ENCODE results near the gene VSIR. TPM values are rescaled to one million over a fixed set of nuclear protein-coding genes. Genes with fewer than 3 reads are reported as not detected.
A peak's percentile ranks its signal among the peaks of the same experiment; 100 is the strongest.

The VSIR gene
- polyA plus RNA-seq, 1 of the 3 experiments (the other 2 are of a cell fraction): 11.3 TPM

DNA sequence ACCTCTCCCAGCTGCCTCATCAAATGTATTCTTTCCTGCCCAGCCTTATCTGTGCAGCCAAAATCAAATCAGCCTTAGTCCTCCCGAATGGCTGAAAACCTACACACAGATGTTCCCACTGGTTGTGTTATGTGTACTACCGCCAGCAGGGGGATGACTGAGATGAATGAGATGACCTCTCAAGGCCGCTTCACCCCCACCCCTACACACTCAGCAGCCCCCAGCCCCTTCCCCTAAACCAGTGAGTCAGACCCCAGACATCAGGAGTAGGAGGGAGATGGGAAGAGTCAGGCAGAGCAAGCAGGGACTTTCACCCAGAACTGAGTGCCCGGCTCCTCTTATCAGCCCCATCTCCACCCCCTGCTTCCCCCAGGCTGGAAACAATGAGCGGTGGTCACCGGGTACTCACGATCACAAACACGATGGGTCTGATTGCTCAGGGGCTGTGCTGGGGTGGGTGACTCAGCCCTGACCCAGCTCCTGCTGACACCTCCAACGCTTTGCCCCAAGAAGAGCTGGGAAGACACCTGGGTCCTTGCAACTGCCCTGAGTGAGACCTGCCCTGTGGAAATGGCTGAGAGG is 47.2 kb downstream of the VSIR start (continued):
- TF ChIP-seq, protein P1, sequence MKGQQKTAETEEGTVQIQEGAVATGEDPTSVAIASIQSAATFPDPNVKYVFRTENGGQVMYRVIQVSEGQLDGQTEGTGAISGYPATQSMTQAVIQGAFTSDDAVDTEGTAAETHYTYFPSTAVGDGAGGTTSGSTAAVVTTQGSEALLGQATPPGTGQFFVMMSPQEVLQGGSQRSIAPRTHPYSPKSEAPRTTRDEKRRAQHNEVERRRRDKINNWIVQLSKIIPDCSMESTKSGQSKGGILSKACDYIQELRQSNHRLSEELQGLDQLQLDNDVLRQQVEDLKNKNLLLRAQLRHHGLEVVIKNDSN (IDR thresholded peaks at IDR 0.05; ENCODE audit: borderline replicate concordance, low read depth): no peak
- peak; percentile 4; the same call in 1 of the 2 replicates for TF ChIP-seq MXI1 (IDR thresholded peaks at IDR 0.05; ENCODE audit: low read depth, low read length)
- no peak for TF ChIP-seq TAF1 (IDR thresholded peaks at IDR 0.05; ENCODE audit: borderline replicate concordance, low read depth, low read length)
- no peak for TF ChIP-seq MEF2A (IDR thresholded peaks at IDR 0.05; ENCODE audit: borderline replicate concordance, low read depth)
- no peak for TF ChIP-seq RXRA (IDR thresholded peaks at IDR 0.05; ENCODE audit: borderline replicate concordance, low read depth)
- TF ChIP-seq EZH2phosphoT487 (IDR thresholded peaks at IDR 0.05; ENCODE audit: borderline replicate concordance, low read depth): no peak
- TF ChIP-seq RFX5 (IDR thresholded peaks at IDR 0.05; ENCODE audit: low read length): no peak
- TF ChIP-seq, protein P2, sequence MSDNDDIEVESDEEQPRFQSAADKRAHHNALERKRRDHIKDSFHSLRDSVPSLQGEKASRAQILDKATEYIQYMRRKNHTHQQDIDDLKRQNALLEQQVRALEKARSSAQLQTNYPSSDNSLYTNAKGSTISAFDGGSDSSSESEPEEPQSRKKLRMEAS (IDR thresholded peaks at IDR 0.05; ENCODE audit: low read depth): no peak
- peak; percentile 79 for TF ChIP-seq RCOR1 (IDR thresholded peaks at IDR 0.05; ENCODE audit: low read length)
- TF ChIP-seq SMC3 (IDR thresholded peaks at IDR 0.05; ENCODE audit: low read depth, low read length): peak; percentile 16; the same call in 1 of the 2 replicates
- no peak for TF ChIP-seq TCF12 (IDR thresholded peaks at IDR 0.05)
- no peak for TF ChIP-seq FOSL2 (IDR thresholded peaks at IDR 0.05; ENCODE audit: borderline replicate concordance, low read depth)
- no peak for TF ChIP-seq POLR2AphosphoS5 (IDR thresholded peaks at IDR 0.05; ENCODE audit: low read depth, low read length)
- TF ChIP-seq FOXM1 (IDR thresholded peaks at IDR 0.05; ENCODE audit: low read depth): no peak
- peak; percentile 47 for TF ChIP-seq CHD2 (IDR thresholded peaks at IDR 0.05; ENCODE audit: low read length, partially characterized antibody)
- TF ChIP-seq, protein P3, sequence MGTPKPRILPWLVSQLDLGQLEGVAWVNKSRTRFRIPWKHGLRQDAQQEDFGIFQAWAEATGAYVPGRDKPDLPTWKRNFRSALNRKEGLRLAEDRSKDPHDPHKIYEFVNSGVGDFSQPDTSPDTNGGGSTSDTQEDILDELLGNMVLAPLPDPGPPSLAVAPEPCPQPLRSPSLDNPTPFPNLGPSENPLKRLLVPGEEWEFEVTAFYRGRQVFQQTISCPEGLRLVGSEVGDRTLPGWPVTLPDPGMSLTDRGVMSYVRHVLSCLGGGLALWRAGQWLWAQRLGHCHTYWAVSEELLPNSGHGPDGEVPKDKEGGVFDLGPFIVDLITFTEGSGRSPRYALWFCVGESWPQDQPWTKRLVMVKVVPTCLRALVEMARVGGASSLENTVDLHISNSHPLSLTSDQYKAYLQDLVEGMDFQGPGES (IDR thresholded peaks at IDR 0.05; ENCODE audit: low read depth, low read length): no peak
- TF ChIP-seq RAD21 (IDR thresholded peaks at IDR 0.05; ENCODE audit: low read length): peak; percentile 41

DNA sequence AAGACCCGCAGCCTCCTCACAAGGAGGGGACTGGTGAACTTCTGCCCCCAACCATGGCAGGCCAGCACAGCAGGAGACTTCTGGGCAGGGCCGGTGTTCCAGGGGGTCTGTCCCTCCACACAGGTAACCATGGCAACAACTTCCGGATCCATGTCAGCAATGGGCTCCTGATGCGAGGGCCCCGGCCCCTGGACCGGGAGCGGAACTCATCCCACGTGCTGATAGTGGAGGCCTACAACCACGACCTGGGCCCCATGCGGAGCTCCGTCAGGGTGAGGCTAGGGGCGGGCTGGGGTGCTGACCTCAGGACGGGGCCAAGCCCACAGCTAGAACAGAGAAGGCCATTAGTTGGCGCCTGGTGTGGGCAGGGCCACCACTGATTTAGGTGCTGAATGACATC is 48.1 kb downstream of the VSIR start:
- ChIA-PET CTCF (interaction anchor here (0.7 to 4.1 kb wide), 12 partner anchors 8 to 171 kb away, joined by 3 to 24 read pairs (median 4); partner anchors contain the start of gene VSIR), POLR2A (no interaction called here)
- H3K9ac ChIP-seq: no peak overlapping the region
- H3K79me2 ChIP-seq (ENCODE audit: insufficient read depth): no peaks in the 10 kb centered on the region
- no peaks in the 10 kb centered on the region for H3F3A ChIP-seq (replicated peaks; ENCODE audit: insufficient read depth)
- no peaks in the 10 kb centered on the region for H3K9me3 ChIP-seq
- 0 out of 2 replicates have a peak, but pooled peaks cover 4% of the 10 kb centered on the region for H3K27me3 ChIP-seq (ENCODE audit: insufficient read depth)
- DNase-seq: no peak
- no peaks in the 10 kb centered on the region for H3K36me3 ChIP-seq (replicated peaks in 1 of 2; ENCODE audit: control insufficient read depth in 1 of 2, insufficient read depth in 2 of 2, low read length in 1 of 2)
- peaks cover 0 to 46% of the 10 kb centered on the region in 2 experiments; a peak in 1 of 4 replicates for H3K4me1 ChIP-seq (ENCODE audit: control insufficient read depth in 1 of 2, insufficient read depth in 2 of 2, low read depth in 1 of 2, low read length in 1 of 2)
- H3K27ac ChIP-seq (ENCODE audit: low read depth in 2 of 2, low read length in 1 of 2): peak overlapping the region in 1 of 2 experiments; percentile 77; a peak in 2 of 4 replicates
- WGBS (ENCODE audit: low lambda C conversion rate): 80% methylated on average over 1 of the region's 14 CpGs
- TF ChIP-seq JUND (IDR thresholded peaks at IDR 0.05): no peak
- TF ChIP-seq RCOR1 (IDR thresholded peaks at IDR 0.05; ENCODE audit: low read length): no peak
- TF ChIP-seq ELF1 (IDR thresholded peaks at IDR 0.05): no peak
- TF ChIP-seq, protein P4, sequence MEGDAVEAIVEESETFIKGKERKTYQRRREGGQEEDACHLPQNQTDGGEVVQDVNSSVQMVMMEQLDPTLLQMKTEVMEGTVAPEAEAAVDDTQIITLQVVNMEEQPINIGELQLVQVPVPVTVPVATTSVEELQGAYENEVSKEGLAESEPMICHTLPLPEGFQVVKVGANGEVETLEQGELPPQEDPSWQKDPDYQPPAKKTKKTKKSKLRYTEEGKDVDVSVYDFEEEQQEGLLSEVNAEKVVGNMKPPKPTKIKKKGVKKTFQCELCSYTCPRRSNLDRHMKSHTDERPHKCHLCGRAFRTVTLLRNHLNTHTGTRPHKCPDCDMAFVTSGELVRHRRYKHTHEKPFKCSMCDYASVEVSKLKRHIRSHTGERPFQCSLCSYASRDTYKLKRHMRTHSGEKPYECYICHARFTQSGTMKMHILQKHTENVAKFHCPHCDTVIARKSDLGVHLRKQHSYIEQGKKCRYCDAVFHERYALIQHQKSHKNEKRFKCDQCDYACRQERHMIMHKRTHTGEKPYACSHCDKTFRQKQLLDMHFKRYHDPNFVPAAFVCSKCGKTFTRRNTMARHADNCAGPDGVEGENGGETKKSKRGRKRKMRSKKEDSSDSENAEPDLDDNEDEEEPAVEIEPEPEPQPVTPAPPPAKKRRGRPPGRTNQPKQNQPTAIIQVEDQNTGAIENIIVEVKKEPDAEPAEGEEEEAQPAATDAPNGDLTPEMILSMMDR (IDR thresholded peaks at IDR 0.05): no peak
- no peak for TF ChIP-seq SIN3A (IDR thresholded peaks at IDR 0.05; ENCODE audit: borderline replicate concordance, low read depth, low read length)
- no peak for TF ChIP-seq NRF1 (IDR thresholded peaks at IDR 0.05; ENCODE audit: low read depth, low read length)
- no peak for TF ChIP-seq MEF2A (IDR thresholded peaks at IDR 0.05; ENCODE audit: borderline replicate concordance, low read depth)
- TF ChIP-seq TAF1 (IDR thresholded peaks at IDR 0.05; ENCODE audit: borderline replicate concordance, low read depth, low read length): no peak
- no peak for TF ChIP-seq SMC3 (IDR thresholded peaks at IDR 0.05; ENCODE audit: low read depth, low read length)
- TF ChIP-seq, protein P5, sequence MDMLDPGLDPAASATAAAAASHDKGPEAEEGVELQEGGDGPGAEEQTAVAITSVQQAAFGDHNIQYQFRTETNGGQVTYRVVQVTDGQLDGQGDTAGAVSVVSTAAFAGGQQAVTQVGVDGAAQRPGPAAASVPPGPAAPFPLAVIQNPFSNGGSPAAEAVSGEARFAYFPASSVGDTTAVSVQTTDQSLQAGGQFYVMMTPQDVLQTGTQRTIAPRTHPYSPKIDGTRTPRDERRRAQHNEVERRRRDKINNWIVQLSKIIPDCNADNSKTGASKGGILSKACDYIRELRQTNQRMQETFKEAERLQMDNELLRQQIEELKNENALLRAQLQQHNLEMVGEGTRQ (IDR thresholded peaks at IDR 0.05; ENCODE audit: borderline replicate concordance, low read depth, low read length): no peak
- TF ChIP-seq FOXJ3 (CRISPR knock-in tag; IDR thresholded peaks at IDR 0.05): no peak
- H3K9me2 ChIP-seq: no peaks in the 10 kb centered on the region
- no peak overlapping the region for H3K4me3 ChIP-seq (ENCODE audit: low read depth in 2 of 2, low read length in 1 of 2)
- H4K20me1 ChIP-seq (ENCODE audit: insufficient read depth): no peaks in the 10 kb centered on the region
- H2AFZ ChIP-seq (ENCODE audit: low read depth): no peak overlapping the region
- H3K4me2 ChIP-seq: no peak overlapping the region
